EH (cell line): ENCODE data around the gene PLD5.
"Not testable (repeated sequence)": the region's sequence is repeated elsewhere in the genome, so short reads cannot be mapped to it uniquely, and the experiment has no call there.

ENCODE experiments used
- DNase-seq: peaks from one replicate; pipeline ENCODE4 v3.0.0-alpha.2; 2015; ENCODE audit warnings: low read depth

The PLD5 gene

DNA sequence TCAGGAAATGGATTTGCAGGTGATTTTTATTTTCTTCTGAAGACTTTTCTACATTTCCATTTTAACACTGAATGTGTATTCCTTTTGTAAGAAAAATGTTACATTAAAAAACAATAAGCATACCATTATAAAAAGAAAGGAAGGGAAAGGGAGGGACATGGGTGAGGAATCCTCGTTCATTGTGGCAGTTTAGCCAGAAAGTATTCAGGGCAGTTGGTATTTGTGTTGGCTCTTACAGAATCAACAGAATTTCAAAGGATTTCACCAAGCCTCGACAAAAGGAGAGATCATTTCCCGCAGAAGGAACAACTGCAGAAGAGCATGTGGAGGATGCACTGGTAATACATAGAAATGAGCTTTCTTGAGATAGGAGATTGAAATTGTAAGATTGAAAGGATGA is 35.0 kb downstream of the PLD5 start:
- no peak for DNase-seq

DNA sequence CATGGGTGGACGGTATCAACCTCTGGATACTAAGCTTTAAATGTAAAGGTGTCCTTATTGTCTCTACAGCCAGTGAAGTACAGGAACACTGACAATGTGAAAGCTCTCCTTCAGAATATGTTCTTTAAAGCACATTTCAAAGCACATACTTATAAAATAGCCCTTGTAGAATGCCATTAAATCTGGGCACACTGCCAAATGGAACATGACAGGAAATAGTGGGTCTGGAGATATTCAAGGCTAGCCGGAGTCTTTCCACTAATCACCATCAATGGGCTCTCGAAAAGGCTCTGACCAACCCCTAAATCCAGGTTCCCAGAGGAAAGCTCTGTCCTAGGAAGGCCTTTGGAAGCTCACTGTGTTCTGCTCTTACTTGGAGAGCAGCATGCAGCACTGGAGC is 46.6 kb downstream of the PLD5 start:
- DNase-seq: no peak

DNA sequence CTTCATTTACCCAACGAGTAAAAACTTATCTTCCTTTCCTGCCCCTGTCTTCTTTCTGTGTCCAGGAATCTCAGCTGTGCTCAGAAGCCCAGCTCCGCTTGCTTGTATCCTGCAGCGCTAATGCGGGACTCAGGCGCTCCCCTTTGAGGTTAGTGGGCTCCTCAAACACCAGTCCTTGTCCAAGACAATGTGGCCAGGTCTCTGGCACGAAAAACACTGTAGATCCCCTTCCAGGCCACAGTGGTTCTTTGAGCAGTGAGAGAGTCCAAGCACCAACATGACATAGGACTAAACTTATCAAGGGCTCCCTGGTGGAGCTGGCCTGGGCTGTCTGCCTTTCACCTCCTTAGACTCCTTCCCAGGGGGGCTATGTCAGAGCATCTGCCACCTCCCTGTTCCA is 53.7 kb downstream of the PLD5 start:
- DNase-seq: no peak

DNA sequence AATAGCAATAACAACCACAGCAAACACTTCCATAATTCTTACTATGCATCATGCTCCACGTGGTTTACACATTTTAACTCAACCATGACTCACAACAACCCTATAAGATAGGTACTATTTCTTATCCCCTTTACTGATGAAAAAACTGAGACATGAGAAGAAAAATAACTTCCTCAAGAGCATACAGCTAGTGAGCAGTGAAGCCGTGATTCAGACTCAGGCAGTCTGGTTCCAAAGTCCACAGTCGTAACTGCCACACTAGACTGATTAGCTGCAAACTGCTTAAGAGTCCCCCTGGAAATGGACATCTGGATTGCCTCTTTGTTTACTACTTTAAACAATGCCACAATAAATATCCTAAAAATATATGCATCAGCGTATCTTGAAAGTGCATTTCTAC is 55.7 kb downstream of the PLD5 start:
- DNase-seq: no peak

DNA sequence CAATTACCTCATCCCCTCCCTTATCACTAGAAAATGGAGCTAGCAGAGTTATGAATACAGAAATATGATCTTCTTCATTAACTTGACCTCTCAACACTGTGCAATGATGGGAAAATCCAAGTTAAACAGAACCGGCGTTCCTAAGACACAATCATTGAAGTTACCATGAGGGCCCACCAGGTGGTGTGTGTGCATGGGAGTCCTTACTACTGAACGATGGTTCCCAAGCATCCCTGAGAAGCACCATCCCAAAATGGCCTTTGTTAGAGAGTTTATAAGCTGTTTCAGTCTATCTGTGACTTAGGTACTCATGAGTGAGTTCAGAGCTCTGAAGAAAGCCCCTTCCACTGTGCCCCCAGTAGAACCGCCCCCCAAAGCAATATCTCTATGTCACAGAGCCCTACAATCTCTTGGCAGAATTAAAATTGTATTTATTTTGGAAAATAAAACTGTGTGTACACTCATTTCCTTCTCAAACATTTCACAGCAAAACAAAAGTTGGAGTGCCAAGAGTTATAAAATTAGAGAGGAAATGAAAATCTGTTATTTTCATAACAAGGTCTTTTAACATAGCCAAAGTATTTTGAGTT is 56.8 kb downstream of the PLD5 start:
- DNase-seq: peak; percentile 25

DNA sequence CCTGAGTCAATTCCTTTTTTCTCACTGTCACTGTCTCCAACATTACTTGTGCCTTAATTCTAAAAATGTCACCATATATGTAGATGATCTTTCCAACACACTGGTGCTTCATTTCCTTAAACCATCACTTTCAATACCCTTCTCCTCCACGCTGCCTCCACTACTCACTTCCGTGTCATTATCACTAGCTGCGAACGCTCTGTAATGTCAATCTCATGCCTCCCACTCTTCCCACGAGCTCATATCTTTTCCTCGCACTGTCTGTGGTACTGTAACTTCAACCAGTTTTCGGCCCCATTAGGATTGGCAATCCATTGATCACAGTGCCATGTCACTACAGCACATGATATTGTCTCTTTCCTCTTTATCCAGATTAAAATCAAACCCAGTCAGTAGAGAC is 61.6 kb downstream of the PLD5 start:
- DNase-seq: no peak

DNA sequence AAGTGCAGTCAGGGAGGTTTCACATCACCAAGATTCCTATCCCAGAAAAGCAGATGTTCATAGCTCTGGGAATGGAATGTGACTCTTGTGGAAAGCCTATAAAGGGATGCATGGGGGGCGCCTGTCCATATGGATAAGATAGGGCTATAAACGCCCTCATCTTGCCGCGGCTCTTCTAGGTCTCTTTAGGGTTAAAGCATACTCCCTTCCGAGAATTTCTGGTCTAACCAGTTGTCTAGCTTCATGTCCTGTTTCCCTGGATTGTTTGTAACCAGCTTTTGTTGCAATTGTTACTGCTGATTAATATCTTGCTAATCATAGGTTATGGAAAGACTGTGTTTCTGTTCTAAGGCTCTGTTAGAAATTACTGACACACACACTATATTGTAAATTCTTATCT is 64.8 kb downstream of the PLD5 start:
- DNase-seq: not testable (repeated sequence)

DNA sequence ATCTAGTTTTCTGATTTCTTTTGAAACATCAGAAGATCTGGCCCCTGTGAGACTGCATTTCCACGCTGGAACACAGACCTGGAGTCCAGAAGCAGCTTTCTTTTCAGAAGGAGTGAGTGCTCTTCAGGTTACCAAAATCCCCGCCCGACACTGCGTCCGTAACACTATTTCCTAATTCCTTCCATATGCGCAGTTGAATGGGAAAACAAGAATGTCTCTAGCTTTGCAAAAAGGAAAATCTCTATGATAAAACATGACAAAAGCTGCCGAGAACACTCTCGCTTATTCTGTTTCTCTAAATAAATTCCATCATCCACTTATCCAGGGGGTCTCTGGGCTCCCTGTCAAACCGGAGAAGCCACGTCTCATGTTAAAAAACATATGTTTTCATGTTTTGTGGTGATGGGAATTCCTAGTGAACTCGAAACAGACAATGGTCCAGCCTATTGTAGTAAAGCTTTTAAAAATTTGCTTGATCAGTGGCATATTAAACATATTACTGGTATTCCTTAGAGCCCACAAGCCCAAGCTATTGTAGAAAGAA is 67.7 kb downstream of the PLD5 start:
- DNase-seq: no peak

DNA sequence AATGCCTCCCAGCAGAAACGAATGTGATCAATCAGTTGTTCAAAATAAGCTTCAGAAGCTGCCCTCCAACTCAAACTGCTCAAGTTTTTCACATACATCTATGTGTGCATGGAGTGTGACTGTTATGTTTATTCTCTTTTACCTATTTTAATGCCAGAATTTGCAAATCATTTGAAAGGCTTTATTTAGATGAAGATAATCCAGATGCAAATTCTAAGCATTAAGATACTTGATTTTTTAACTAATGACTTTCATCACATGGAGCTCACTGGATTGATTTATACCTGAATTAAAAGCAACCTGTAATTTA is 69.5 kb downstream of the PLD5 start:
- no peak for DNase-seq

DNA sequence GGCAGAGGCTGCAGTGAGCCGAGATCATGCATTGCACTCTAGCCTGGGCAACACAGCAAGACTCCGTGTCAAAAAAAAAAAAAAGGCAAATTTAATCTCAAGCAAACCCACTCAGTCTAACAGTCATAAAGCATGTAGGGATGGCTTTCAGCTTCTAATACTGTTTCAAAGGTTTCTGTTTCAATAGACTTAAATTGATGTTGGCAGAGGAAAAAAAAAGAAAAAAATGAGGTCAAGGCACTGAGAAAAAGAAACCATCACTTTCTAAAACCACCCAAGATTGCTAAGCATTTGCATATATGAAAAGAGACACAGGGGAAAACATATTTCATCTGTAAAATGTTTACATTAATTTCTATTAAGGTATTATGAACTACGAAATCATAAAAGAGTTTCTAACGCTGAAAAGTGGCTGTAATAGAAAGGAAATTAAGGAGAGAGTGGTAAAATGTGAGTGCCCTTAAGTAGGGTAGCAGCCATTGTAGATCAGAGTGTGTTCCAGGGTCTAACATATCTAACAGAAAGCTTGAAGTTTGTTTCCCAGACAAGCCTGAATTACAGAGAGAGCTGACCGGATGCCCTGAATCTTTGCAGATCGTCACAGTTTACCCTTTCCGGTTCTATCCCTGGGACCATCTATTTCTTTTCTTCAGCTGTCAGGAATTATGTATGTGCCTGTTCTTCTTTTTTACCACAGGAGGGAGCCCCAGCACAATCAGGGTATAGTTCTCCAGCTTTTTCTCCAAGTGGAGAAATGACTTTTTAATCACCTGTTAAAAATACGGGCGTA is 70.0 kb downstream of the PLD5 start:
- DNase-seq: peak; percentile 48

DNA sequence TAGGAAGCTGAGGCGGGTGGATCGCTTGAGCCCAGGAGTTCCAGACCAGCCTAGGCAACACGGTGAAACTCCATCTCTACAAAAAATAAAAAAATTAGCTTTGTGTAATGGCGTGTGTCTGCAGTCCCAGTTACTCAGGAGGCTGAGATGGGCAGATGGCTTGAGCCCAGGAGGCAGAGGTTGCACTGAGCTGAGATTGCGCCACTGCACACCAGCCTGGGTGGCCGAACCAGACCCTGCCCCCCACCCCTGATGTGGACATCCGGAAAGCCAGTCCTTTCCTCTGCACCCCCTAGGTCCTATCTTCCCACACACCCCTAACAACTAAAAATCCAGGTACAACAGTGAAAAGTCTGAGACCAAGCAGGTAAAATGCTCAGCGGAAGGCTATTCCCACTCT is 71.9 kb downstream of the PLD5 start:
- DNase-seq: no peak

DNA sequence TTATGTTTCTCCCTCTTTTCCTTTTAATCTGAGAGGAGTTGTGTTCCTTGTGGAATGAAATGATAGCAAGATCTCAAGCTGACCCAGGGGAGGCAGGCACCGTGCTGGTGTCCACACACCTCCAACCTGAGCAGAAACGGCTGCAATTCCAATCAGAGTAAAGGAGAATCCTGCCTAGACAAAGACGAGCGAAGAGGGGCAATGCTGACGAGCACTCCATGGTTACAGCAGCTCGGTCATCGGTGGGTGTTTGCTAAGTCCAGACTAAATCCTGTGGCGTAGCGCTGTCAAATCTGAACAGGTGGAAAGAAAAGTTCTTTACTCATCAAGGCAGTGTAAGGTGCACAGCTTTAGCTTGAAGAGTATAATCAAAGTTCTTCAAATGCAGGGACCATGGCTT is 74.8 kb downstream of the PLD5 start:
- no peak for DNase-seq

DNA sequence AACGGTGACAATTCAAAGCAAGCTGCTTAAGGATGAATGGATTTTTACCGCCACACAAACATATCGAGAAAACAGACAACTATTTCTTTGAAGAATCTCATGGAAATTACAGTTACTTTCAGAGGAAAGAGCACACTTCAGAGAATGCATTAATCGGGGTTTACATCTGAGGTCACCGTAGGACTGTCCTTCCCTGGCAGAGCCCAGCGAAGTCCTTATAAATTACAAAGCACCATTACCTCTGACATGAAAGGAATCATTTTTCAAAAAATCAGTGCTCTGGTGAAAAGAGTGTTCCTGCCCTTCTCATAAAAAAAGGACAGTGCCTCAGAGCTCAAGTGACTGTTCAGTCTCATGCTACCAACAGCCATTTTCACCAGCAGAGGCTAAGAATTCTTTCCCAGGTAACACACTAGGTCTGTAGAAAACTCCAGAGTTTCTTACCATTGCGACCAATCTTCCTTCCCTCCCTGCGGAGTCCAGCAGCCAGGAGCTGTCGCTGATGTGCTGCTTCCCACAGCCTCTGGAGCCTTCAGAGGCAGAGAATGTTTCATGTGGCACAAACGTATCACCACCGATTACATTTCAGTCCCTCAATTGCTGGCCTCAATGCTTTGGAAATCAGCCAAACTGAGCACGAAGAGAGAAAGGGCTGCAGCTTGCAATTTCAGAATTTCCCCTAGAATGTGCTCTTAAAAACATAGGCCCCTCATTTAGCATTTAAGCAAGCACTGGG is 75.4 kb downstream of the PLD5 start:
- DNase-seq: no peak

DNA sequence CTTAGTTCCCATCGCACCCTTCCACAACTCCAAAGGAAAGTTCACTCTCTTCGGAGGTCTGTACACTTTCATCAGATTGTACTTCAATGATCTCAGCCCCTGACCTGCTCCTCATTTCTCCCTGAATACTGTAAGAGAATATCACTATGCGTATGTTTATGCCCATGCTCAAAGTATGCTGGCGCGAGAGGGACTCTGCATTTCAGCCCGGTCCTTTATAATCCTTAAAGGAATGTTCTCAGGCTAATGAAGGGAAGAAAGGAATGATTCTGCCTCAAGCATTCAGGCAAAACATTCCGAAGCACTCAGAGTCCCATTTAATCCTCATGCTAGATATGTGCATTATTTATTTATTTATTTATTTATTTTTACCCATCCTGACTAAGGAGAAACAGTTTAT is 76.8 kb downstream of the PLD5 start:
- no peak for DNase-seq

DNA sequence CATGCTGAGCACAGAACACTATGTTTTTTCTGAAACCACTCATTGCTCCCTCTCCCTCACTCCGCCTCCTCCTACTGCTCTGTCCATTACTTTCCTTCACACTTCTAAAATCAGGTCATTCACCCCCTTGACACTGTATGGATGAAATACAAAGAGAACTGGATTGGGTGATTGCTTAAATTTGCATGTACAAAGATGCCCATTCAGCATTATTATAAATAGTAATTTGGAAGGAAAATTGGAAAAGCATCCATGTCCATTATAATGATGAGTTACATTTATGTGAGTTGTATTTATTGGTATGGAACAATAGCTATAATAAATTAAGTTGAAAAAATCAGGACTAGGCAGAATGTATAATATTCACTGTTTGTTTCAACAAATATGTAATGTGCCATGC is 83.7 kb downstream of the PLD5 start:
- DNase-seq: no peak

DNA sequence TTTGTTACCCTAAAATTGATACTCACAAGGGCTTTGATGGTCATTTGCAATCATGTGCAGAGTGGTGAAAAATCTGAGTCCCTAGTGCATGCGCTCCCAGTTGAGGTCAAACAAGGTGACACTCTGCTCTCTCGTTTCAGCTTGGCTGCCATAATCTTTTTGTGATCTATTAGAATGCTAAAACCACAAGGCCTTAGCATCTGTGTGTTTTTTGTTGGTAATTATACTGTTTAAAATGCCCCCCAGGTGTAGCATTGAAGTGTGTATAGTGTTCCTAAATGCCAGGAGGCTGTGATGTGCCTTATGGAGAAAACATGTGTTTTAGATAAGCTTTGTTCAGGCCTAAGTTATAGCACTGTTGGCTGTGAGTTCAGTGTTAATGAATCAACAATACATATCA is 89.3 kb downstream of the PLD5 start:
- no peak for DNase-seq

DNA sequence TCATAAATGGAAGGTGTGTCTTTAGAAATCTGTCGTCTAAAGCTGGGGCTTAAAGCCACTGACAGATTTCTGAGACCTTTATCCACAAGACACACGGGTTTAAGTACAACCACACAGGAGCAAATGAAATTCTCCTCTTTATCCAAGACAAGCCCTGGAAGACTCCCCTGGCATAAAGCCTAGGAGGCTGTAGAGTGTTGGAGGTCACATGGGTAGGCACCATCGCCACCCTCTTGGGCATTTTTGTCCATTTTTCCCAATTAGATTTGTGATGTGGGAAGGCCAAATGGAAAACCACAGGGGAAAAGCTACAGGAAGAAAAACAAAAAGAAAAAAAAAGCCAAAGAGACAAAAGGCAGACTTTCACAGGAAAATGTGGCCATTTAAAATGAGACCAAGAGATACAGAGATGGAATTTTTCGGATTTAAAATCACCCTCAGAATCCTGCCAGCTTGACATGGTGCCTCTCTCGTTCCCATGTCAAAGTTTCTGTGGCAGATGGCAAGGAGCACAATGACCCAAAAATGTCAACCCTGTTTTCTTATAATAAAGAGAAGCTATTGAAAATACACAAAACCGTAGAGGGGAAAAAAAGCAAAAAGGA is 91.9 kb downstream of the PLD5 start:
- DNase-seq: no peak

DNA sequence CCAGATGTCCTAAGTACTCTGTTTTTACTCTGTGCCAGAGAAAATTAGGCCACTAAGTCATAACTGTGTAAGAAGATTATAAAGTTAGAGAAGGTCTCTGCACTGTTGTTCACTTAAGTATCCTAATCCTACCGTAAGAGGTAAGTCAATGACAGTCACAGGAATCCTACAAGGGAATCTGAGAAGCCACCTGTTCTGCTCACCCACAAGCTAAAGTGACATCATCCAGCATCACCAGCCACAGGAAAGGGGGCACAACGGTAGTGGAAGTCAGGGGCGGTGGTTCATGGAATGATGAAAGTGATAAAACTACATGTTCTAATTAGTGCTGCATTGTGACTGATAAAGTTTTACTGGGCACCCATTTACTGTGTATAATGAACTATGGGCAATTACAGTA is 92.7 kb downstream of the PLD5 start:
- no peak for DNase-seq

DNA sequence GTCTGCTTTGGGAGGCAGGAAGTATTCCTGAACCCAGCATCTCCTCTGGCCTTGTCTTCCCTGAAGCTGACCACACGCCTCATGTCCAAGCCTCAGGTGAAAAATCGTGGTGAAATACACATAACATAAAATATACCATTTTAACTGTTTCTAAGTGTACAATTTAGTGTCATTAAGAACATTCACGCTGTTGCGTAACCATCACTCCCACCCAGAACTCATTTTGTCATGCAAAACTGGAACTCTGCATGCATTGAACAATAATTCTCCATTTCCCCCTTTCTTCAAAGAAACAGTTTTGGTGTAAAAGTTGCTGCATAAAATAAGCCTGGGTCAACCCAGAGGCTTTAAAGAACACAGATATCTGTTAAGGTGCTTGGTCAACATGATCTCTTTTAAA is 93.5 kb downstream of the PLD5 start:
- no peak for DNase-seq

DNA sequence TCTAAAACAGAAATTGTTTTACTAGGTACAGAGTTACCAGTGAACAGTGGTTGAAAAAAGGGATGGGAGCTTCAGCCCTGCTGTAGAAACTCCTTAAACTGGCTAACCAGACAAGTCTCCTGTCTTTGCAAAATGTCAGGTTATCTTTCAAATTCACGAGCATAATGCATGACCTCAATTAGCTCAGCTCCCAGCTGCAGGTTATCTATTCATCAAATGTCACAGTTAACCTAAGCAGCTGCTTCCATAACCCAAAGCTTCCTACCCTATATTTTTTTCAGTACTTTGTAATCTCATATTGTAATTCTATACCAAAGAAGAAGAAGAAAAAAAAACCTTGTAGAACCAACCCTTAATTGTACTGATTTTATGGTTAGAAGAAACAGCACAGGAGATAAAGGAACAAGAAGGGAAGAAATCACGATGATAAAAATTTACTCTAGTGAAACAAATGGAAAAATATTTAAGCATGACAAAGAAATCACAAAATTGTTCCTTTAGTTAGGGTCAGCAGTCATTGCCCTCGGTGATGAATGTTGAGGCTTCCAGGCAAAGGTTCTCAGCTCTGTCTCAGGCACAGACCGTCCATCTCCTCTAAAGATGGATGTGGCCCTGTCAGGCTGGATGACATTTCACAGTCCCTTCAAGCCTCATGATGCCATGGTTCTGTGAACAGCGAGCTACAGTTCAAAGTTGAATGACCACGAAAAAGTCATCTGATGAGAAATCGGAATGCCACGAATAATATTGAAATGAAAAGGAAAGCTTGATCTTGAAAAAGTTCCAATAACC is 95.9 kb downstream of the PLD5 start:
- no peak for DNase-seq

DNA sequence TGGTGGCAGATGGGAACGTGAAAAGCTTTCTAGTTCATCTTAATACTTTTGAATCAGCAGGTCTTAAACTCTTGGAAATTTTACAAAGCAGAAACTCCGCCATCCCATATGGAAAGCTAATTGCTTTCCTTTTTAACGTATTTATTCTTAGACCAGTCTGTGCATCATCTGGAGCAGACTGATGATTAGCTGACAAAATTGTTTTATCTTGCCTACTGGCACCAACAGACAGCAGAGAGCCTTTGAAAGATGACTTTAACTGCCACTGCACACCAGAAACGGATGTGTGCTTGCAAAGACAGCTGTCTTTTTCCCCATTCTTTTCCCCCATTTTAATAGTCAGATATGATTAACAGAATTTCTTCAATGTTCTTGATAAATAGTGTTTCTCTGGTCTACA is 97.0 kb downstream of the PLD5 start:
- no peak for DNase-seq

DNA sequence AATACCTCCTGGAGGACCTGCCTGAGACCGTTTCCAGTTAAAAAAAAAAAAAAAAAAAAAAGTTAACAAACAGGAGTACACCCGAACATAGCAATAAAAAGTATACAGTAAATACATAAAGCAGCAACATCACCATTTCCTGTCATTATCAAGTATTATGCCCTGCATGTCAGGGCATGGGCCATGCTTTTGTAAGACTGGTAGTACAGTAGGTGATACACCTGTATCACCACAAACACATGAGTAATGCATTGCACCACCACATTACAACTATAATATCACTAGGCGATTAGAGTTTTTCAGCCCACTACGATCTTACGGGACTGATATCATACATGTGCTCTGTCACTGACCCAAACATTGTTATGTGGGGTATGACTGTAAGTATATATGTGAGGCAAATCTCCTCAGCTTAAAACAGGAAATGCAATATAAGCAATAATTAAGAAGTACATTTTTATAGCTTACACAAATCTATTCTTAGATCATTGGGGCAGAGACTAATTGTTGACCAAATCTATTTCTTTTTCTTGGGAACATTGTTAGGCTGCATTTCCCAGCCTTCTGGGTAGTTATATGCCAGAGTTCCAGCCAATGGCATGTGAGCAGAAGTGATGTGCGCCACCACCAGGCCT is 98.1 kb downstream of the PLD5 start:
- no peak for DNase-seq
